ENCODE measurements around the gene LSM4. TPM values are rescaled to one million over a fixed set of nuclear protein-coding genes. Genes with fewer than 3 reads are reported as not detected.

The LSM4 gene
- total and polyA plus RNA-seq, 2 experiments from 2014 or later, result 591 to 637 TPM

DNA sequence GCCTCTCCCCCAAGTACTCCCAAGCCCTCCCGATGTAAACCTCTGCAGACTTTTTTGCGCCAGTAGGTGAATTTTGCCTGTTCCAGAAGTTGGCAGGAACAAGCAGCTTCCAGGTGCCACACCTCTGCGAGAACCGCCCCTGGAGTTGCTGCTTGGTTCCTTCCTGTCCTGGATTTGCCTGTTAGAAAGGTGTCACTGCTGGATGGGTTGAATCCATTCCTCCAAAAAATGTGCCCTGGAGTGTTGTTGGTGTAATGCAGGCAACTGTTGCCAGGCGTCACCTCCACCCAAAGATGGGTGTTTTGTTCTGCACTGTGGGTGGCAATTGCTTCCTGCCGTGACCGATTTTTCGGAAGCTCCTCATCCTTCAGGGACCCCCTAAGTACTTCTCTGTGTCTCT, 23.2 kb upstream of the LSM4 start (continued):
- TF ChIP-seq ZNF462 (CRISPR knock-in tag; IDR thresholded peaks at IDR 0.05) (no peak), ZNF331 (CRISPR knock-in tag; IDR thresholded peaks at IDR 0.05; ENCODE audit: low read depth) (no peak), STAT1 (IDR thresholded peaks at IDR 0.05; ENCODE audit: unreplicated experiment) (no peak), POLR2AphosphoS5 (IDR thresholded peaks at IDR 0.05; ENCODE audit: low read depth) (no peak), ZNF114 (CRISPR knock-in tag; IDR thresholded peaks at IDR 0.05) (no peak), EZH2 (IDR thresholded peaks at IDR 0.05; ENCODE audit: low read depth, unreplicated experiment) (no peak)

DNA sequence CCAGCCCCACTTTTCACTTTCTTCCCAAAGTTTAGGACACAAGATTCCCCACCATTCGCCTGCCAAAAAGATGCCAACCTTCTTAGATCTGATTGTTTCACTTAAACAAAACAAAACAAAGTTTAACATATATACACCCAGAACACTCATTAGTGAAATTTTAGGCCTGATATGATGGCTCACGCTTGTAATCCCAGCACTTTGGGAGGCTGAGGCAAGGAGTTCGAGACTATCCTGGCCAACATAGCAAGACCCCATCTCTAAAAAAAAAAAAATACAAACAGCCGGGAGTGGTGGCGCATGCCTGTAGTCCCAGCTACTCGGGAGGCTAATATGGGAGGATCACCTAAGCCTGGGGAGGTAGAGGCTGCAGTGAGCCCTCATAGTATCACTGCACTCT, 22.4 kb upstream of the LSM4 start:
- ATAC-seq (no peak), DNase-seq (ENCODE audit: low spot score) (no peak)
- H3K4me1 ChIP-seq (ENCODE audit: insufficient read depth), result peaks cover 24% of the 10 kb centered on the region
- no peaks in the 10 kb centered on the region for H3K27me3 ChIP-seq (ENCODE audit: insufficient read depth)
- H2AFZ ChIP-seq, result no peak overlapping the region
- no peaks in the 10 kb centered on the region; the same call in 1 of the 2 replicates for H3K79me2 ChIP-seq (replicated peaks; ENCODE audit: insufficient read depth)
- H3K4me3 ChIP-seq, result no peak overlapping the region
- Mint-ChIP-seq H3K27me3 (ENCODE audit: insufficient read depth, low read depth, poor library complexity) (peaks cover 22% of the 10 kb centered on the region), H3K36me3 (ENCODE audit: low read depth) (peaks cover 46% of the 10 kb centered on the region), H3K9me3 (peaks cover 3% of the 10 kb centered on the region; the same call in 1 of the 3 replicates), H3K4me1 (peaks cover 40% of the 10 kb centered on the region), H3K27ac (no peak overlapping the region), H3K4me3 (no peak overlapping the region; the same call in 2 of the 3 replicates)
- peaks cover 28% of the 10 kb centered on the region for H3F3A ChIP-seq (replicated peaks; ENCODE audit: low read depth)
- H3K36me3 ChIP-seq (ENCODE audit: insufficient read depth), result 0 out of 2 replicates have a peak, but pooled peaks cover 2% of the 10 kb centered on the region
- H4K20me1 ChIP-seq (replicated peaks; ENCODE audit: insufficient read depth), result no peaks in the 10 kb centered on the region
- no peak overlapping the region for H3K4me2 ChIP-seq
- no peak for TF ChIP-seq JUNB (IDR thresholded peaks at IDR 0.05; ENCODE audit: unreplicated experiment)
- TF ChIP-seq ZNF331 (CRISPR knock-in tag; IDR thresholded peaks at IDR 0.05; ENCODE audit: low read depth), result no peak
- no peaks in the 10 kb centered on the region for H3K9me2 ChIP-seq (ENCODE audit: insufficient read depth)
- H3K27ac ChIP-seq (ENCODE audit: low read depth), result peak overlapping the region; percentile 41; the same call in 1 of the 2 replicates

All from GM23338 (cell line).